Activated CD8-positive, alpha-beta memory T cell treated with anti-CD3 and anti-CD28 coated beads, Interleukin-2, amount 50 U/mL, for 1 hour (primary cell): ENCODE results near the gene WBP1.
"Not testable (repeated sequence)": the region's sequence is repeated elsewhere in the genome, so short reads cannot be mapped to it uniquely, and the experiment has no call there.

Source experiments
- DNase-seq: peaks from one replicate; pipeline ENCODE4 v3.0.0-alpha.2; 2020; ENCODE audit errors: extremely low read depth

Gene WBP1

DNA sequence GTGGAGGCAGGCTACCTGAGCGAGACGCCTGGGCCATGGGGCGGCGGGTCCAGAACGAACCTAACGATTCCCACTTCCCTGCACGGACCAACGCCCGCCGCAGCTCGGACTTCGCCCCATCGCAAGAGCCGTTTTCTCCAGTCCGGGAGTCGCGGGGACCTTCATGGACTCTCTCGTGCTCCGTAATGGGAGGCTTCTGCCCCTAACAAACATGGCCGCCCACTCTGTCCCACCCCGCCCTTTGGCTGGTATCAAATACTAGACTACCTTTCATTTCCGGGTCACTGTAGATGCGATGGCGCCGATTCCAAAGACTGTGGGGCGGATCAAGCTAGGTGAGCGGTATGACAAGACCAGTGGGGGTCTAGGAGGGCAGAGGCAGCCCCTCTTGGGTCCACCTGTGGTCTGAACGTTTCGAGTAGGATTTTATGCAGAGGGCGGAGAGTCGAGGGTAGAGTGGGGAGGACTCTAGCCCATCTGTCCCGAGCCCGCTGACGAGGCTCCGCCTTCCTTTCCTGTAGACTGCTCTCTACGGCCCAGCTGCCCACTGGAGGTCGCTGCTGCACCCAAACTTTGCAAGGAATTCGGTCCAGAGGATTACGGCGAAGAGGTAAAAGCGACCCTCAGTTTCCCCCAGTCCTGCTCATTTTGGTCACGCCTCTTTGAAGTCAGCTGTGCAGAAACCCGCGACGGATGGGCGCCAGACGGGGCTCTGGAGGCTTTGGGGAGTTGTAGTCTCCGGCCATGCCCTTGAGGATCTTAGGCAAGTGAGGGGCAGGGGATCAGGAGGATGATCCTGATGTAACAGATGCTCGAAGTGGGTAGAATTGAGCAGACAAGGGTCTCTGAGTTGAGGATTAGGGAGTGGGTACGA lies 24.8 kb downstream of the WBP1 start, which contains the start of the genes CCDC142 and TTC31:
TSS of gene CCDC142 (minus strand) at position 198 of the 874 bp plus-strand sequence. CDS start at position 37, 161 bp downstream.
TSS of gene TTC31 (plus strand) at position 281 of the 874 bp plus-strand sequence. CDS start at position 296, 15 bp downstream.
- peak; percentile 90 for DNase-seq

DNA sequence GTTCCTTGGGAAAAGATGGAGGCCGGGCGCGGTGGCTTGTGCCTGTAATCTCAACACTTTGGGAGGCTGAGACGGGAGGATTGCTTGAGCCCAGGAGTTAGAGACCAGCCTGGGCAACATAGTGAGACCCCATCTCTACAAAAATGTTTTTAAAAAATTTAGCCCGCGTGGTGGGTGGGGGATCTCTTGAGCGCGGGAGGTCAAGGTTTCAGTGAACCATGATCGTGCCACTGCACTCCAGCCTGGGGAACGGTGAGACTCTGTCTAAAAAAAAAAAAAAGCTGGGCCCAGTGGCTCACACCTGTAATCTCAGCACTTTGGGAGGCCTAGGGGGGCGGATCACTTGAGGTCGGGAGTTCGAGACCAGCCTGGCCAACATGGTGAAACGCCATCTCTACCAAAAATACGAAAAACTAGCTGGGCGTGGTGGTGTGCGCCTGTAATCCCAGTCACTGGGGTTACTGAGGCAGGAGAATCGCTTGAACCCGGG lies 25.5 kb downstream of the WBP1 start:
- DNase-seq = not testable (repeated sequence)

- DNase-seq = no peak
Observed at GRCh38 chr2:74486141-74486540, 27.9 kb downstream of the WBP1 start.

- DNase-seq = no peak
Observed at GRCh38 chr2:74488643-74489481, 30.6 kb downstream of the WBP1 start.

- no peak for DNase-seq
Observed at GRCh38 chr2:74489906-74490305, 31.7 kb downstream of the WBP1 start.

GRCh38 chr2:74491648-74492544 lies 33.7 kb downstream of the WBP1 start:
- DNase-seq = no peak

DNA sequence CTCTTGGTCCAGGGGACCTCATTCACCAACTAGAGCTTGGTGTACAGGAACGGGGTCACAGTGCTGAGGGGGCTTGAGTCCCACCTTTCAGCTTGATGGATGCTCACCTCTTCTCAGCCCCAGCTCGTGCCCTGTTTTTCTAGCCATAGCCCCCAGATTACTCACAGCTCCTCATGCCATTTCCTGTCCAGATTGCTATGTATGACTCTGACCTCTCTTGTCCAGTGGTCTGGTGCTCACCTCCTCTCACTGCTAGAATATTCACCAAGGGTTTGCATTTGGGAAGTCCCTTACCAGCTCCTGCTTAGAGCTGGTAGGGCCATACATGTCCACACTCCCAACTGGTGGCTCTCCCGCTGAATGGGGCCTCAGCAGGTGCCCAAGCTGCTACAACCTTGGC lies 35.3 kb downstream of the WBP1 start:
- DNase-seq = no peak

DNA sequence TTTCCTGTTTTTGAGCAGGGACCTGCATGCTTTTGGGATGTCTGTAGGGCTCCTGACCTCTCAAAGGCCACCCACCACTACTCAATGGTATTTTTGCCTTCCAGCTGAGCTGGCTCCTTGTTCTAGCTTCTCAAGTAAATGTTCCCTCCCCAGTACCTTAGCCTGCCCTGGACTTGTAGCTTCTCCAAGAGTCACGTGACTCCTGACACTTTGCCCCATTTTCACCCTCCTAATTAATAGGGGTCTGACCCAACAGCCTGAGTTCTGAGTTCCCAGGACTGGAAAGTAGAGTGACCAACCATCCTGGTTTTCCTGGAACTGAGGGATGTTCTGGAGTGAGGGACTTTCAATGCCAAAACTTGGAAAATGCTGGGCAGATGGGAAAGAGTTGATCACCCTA lies 37.2 kb downstream of the WBP1 start:
- no peak for DNase-seq

- no peak for DNase-seq
Observed at GRCh38 chr2:74496997-74497776, 38.9 kb downstream of the WBP1 start.

GRCh38 chr2:74497777-74498499 lies 39.7 kb downstream of the WBP1 start:
- no peak for DNase-seq

GRCh38 chr2:74498500-74499266 lies 40.4 kb downstream of the WBP1 start:
- no peak for DNase-seq

GRCh38 chr2:74499267-74499939 lies 41.2 kb downstream of the WBP1 start, which contains the start of gene LBX2:
TSS of gene LBX2 (minus strand) at chr2:74499603. CDS start at chr2:74499537, 66 bp downstream.
- DNase-seq = no peak

GRCh38 chr2:74499940-74500577 lies 41.8 kb downstream of the WBP1 start:
- DNase-seq = no peak

DNA sequence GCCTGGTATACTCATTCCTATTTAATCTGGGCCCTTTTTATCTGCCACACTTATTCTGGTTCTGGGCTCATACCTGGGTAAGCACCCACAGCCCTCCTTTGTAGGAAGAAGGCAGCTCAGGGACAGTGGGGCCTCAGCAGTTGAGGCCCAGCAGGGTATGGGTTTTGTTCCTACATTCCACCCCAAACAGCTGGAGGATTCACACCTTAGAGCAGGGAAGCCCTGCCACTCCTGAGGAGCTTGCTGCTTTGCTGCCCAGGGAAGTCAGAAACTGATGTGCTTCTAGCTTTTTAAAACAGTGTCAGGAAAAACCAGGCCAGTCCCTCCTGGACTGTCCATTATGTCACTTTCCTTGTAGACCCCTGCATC lies 42.3 kb downstream of the WBP1 start:
- no peak for DNase-seq

DNA sequence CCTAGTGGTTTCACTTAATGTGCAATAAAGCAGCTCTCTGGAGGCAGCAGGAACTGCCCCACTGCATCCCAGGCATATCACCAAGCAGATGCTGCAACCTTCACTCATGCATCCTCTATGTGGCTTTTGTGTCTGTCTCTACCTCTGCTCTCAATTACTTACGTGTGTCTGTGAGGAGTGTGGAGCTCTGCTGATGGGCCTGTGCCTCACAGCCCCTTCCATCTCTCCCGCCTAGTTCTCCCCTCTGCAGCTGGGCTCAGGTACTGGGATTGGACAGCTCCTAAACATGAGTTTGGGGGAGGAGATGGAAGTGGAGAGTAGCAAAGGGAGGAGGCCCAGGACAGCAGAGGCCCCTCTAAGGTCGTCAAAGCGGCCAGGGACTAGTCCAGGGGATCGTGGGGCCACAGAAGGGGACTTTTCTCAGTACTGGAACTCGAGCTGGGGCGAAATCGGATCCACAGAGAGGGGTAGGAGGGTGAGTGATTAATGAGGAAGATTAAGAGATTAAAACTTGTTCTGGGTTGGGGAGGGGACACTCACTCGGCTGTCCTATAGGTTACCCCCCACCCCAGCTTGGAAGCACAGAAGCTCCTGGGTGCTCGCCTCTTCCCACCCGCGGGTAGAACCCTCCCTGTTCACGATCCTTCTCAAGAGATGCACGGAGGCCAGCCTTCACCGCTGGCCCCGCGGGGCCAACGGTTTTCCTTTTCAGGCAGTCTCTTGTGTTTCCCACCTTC lies 43.3 kb downstream of the WBP1 start:
- DNase-seq = no peak

DNA sequence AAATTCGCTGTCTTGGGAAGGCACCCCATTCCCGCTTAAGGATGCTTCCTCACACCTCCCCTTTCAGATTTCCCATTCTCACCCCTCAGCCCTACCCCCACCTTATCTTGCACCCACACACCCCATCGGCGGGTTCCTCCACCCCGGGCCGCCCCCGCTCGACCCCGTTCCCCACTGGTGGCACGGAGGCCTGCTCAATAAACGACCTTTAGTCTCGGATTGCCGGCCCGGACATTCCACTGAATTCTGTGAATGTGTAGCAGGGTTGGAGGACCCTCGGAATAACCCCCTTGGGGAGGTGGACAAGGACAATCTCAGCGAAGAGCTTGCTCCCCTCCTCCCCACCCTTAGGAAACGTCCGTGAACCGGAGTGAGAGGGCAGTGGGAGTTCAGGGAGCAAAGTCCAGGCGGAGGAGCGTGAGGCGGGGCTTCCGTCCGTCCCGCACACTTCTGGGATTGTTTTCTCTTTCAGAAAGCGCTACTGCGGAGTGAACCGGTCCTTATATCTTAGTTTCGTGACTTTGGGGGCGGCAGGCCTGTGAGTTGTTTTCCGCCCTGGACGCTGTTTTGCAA lies 44.0 kb downstream of the WBP1 start:
- no peak for DNase-seq
